Nephron progenitor cell (in vitro differentiated cells): ENCODE measurements around the gene RASSF5.

Experiments used
- DNase-seq: peaks from one replicate; pipeline ENCODE4 v3.0.0; 2021
- H3K27ac Mint-ChIP-seq: 2 replicates; pipeline ENCODE4 v1.8.0; 2021; ENCODE audit warnings: mild to moderate bottlenecking, moderate library complexity, mixed read lengths
- H3K27me3 Mint-ChIP-seq: 2 replicates; pipeline ENCODE4 v1.8.0; 2021; ENCODE audit warnings: mild to moderate bottlenecking, low read depth, mixed read lengths; ENCODE audit not compliant: poor library complexity
- H3K36me3 Mint-ChIP-seq: 2 replicates; pipeline ENCODE4 v1.8.0; 2021; ENCODE audit warnings: low read depth, mixed read lengths
- H3K4me1 Mint-ChIP-seq: 2 replicates; pipeline ENCODE4 v1.8.0; 2021; ENCODE audit warnings: mixed read lengths
- H3K4me3 Mint-ChIP-seq: 2 replicates; pipeline ENCODE4 v1.8.0; 2021; ENCODE audit warnings: mild to moderate bottlenecking, moderate library complexity, mixed read lengths
- H3K9me3 Mint-ChIP-seq: 2 replicates; pipeline ENCODE4 v1.8.0; 2021; ENCODE audit warnings: mild to moderate bottlenecking, moderate library complexity, mixed read lengths
- CTCF ChIP-seq: fragments of 200-600 bp; sonication (generic); IDR thresholded peaks from 2 replicates; pipeline ENCODE4 v1.5.0; 2021; ENCODE audit warnings: antibody characterized with exemption

The RASSF5 gene

GRCh38 chr1:206517784-206518183 lies 10.5 kb downstream of the RASSF5 start:
- DNase-seq, result no peak
- H3K36me3 Mint-ChIP-seq, result no peaks in the 10 kb centered on the region
- no peaks in the 10 kb centered on the region for H3K9me3 Mint-ChIP-seq
- H3K4me1 Mint-ChIP-seq, result peaks cover 53% of the 10 kb centered on the region
- H3K27ac Mint-ChIP-seq, result no peak overlapping the region
- H3K4me3 Mint-ChIP-seq, result no peak overlapping the region
- no peak for TF ChIP-seq CTCF
- H3K27me3 Mint-ChIP-seq, result peaks cover 30% of the 10 kb centered on the region

- DNase-seq, result no peak
- peaks cover 30% of the 10 kb centered on the region for H3K27me3 Mint-ChIP-seq
- no peak for TF ChIP-seq CTCF
- H3K27ac Mint-ChIP-seq, result no peak overlapping the region
- H3K4me1 Mint-ChIP-seq, result peaks cover 51% of the 10 kb centered on the region
- H3K36me3 Mint-ChIP-seq, result no peaks in the 10 kb centered on the region
- no peaks in the 10 kb centered on the region for H3K9me3 Mint-ChIP-seq
- H3K4me3 Mint-ChIP-seq, result no peak overlapping the region
Observed at GRCh38 chr1:206518206-206518605, 10.9 kb downstream of the RASSF5 start.

GRCh38 chr1:206518743-206519142 lies 11.4 kb downstream of the RASSF5 start:
- H3K27me3 Mint-ChIP-seq, result peaks cover 25% of the 10 kb centered on the region
- no peak for TF ChIP-seq CTCF
- H3K4me1 Mint-ChIP-seq, result peaks cover 48% of the 10 kb centered on the region
- no peaks in the 10 kb centered on the region for H3K9me3 Mint-ChIP-seq
- no peaks in the 10 kb centered on the region for H3K36me3 Mint-ChIP-seq
- no peak for DNase-seq
- no peak overlapping the region for H3K27ac Mint-ChIP-seq
- no peak overlapping the region for H3K4me3 Mint-ChIP-seq

GRCh38 chr1:206521127-206521526 lies 13.8 kb downstream of the RASSF5 start:
- no peaks in the 10 kb centered on the region for H3K36me3 Mint-ChIP-seq
- no peak for TF ChIP-seq CTCF
- H3K9me3 Mint-ChIP-seq, result no peaks in the 10 kb centered on the region
- no peak for DNase-seq
- H3K27ac Mint-ChIP-seq, result no peak overlapping the region
- H3K27me3 Mint-ChIP-seq, result peaks cover 21% of the 10 kb centered on the region
- H3K4me3 Mint-ChIP-seq, result no peak overlapping the region
- H3K4me1 Mint-ChIP-seq, result peaks cover 58% of the 10 kb centered on the region

GRCh38 chr1:206521694-206522402 lies 14.5 kb downstream of the RASSF5 start:
- H3K36me3 Mint-ChIP-seq, result no peaks in the 10 kb centered on the region
- H3K9me3 Mint-ChIP-seq, result no peaks in the 10 kb centered on the region
- no peak for TF ChIP-seq CTCF
- peaks cover 64% of the 10 kb centered on the region for H3K4me1 Mint-ChIP-seq
- H3K27ac Mint-ChIP-seq, result no peak overlapping the region
- peaks cover 20% of the 10 kb centered on the region for H3K27me3 Mint-ChIP-seq
- DNase-seq, result no peak
- no peak overlapping the region for H3K4me3 Mint-ChIP-seq

- no peak for DNase-seq
- Mint-ChIP-seq H3K4me1 (peaks cover 44% of the 10 kb centered on the region), H3K36me3 (no peaks in the 10 kb centered on the region), H3K9me3 (no peaks in the 10 kb centered on the region), H3K4me3 (no peak overlapping the region), H3K27ac (no peak overlapping the region), H3K27me3 (peaks cover 16% of the 10 kb centered on the region)
- TF ChIP-seq CTCF, result no peak
Observed at GRCh38 chr1:206524739-206525364, 17.5 kb downstream of the RASSF5 start.
